NB4 (cell line): ENCODE measurements around the gene BCL7A.

Experiments
- MYC ChIP-seq: IDR thresholded peaks from 2 replicates; pipeline ENCODE4 v1.6.1; 2011; ENCODE audit warnings: low read depth, low read length
- POLR2A ChIP-seq: IDR thresholded peaks from 2 replicates; pipeline ENCODE4 v1.6.1; 2011; ENCODE audit warnings: mild to moderate bottlenecking; ENCODE audit not compliant: insufficient read length; ENCODE audit errors: extremely low read depth
- TF ChIP-seq, protein P1 (sequence below): IDR thresholded peaks from one replicate; pipeline ENCODE4 v1.5.1; 2012; ENCODE audit warnings: low read depth, low read length
- TF ChIP-seq, protein P2 (sequence below): IDR thresholded peaks from 2 replicates; pipeline ENCODE4 v1.6.1; 2011; ENCODE audit warnings: low read depth, low read length

DNA sequence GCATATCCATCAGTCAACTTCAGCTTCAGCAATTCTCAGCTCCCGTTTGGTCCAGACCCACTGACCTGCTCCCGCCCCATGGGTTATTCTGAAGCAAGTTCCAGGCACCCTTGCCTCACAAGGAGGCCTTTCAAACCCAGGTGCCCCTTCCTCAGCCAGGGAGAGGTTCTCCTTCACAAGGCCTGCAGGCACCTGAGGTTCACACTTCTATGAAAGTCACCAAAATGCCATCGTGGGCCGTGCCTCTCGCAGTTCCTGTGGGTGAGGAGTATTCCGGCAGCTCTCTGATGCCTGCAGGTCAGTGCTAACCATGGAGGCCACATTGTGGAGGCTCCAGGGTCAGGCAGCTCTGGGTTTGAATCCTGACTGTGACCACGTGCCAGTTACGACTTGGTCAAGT lies 40.2 kb upstream of the BCL7A start:
- TF ChIP-seq, protein P1, sequence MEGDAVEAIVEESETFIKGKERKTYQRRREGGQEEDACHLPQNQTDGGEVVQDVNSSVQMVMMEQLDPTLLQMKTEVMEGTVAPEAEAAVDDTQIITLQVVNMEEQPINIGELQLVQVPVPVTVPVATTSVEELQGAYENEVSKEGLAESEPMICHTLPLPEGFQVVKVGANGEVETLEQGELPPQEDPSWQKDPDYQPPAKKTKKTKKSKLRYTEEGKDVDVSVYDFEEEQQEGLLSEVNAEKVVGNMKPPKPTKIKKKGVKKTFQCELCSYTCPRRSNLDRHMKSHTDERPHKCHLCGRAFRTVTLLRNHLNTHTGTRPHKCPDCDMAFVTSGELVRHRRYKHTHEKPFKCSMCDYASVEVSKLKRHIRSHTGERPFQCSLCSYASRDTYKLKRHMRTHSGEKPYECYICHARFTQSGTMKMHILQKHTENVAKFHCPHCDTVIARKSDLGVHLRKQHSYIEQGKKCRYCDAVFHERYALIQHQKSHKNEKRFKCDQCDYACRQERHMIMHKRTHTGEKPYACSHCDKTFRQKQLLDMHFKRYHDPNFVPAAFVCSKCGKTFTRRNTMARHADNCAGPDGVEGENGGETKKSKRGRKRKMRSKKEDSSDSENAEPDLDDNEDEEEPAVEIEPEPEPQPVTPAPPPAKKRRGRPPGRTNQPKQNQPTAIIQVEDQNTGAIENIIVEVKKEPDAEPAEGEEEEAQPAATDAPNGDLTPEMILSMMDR: no peak
- TF ChIP-seq POLR2A (no peak), MYC (no peak)
- TF ChIP-seq, protein P2, sequence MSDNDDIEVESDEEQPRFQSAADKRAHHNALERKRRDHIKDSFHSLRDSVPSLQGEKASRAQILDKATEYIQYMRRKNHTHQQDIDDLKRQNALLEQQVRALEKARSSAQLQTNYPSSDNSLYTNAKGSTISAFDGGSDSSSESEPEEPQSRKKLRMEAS: no peak
